ENCODE results near the gene BUB3.

BUB3 gene

DNA sequence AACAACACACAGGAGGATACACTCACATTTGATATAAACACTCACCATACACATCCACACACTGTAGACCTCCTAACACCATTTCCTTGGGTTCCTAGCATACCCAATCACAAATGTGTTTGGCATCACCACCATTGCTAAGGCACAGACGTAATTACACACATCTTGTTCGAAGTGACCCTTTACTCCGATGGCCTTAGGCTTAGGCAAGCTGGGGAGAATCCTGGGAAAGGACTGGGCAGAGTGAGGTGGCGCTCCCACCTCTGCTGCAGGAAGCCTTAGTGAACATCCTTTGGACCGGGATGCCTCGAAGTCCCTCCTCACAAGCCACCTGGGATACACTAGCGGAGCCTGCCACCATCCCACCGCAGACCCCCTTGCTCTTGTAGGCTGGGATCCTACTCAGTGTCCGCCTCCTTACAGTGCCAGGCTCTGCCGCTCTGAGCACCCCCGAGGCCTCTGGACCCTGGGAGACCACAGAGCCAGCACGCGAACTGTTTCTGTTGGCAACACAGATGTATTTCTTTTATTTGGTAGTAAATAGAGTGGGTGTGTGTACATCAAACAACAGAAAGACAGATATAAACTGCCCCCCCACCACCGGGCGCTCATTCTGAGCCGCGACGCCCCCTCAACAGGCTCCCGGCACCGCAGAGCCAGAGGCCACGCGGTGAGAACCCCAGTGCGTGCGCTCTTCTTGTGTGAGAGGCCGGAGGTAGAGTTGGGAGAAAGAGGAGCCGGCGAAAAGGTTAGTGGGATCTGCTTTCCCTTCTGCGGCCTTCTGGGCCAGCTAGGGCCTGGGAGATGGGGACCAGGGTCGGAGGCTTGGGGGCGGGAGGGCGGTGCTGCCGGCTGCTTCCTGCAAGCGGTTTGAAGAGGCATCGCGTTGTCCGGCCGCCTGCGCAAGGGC is 12.2 kb upstream of the BUB3 start:
- no peak for DNase-seq (ENCODE audit: low read depth)

DNA sequence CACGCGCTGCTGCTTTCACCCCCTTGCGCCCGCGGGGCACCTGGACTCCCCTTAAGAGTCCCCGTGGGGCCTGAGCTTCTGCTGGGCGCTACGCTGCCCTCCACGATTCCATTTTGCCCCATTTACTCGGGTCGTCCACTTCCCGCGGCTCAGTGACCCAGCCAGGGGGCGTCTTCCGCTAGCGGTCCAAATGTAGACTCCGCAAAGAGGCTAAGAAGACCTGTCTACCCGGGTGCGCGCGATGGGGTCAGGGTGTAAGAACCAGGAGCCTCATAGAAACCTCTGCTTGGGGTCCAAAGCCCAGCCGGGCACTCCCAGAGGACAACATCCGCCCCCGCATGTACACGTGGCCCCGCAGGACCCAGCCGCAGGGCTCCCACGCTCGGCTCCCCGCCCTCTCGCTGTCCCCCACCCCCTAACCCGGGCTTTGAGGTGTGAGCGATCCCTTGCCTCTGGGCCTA is 11.5 kb upstream of the BUB3 start:
- no peak for DNase-seq (ENCODE audit: low read depth)

DNA sequence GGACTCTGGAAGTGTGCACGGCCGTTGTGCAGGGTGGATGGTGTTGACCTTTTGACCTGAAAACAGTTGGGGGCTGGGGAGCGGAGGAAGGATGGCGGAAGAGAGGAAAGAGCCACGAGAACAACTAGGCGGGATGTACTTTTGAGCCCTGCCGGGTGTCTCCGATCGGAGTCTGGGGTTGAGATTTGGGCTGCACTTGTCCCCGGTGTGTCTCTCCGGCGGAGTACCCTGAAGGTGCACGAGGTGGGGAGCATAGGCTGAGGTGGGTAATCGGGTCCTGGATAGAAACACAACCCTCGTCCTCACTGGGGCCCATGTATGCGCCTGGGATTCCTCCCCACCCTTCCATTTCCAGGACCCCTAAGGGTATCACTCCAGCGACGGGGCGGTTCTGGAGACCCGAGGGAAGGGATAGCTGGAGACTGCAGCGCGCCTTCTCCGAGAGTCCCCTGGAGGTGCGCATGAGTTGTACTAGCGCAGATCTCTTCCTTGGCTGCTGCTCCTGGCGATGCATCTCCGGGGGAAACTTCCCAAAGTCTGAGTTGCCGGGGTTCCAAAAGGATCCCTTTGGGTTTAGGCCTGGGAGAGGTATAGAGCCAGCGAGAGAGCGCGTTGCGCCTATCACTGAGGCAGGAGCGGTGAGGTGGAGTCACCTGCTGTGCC is 10.9 kb upstream of the BUB3 start:
- no peak for DNase-seq (ENCODE audit: low read depth)

DNA sequence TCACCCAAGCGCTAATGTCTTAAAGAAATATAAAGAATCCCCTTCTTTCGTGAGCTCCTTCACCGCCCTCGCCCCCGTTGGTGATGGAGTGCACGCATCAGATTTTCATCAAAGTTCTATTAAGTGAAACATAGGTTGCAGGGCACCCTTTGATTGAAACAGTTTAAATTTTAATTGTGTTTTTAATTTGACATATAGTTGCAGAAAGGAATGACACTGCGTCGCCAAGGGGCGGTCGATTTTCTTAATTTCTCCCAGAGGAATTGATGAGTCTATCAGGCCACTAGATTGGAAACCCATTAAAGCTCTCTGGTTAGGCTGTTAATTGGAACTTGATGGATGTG is 10.4 kb upstream of the BUB3 start:
- DNase-seq (ENCODE audit: low read depth) = no peak

DNA sequence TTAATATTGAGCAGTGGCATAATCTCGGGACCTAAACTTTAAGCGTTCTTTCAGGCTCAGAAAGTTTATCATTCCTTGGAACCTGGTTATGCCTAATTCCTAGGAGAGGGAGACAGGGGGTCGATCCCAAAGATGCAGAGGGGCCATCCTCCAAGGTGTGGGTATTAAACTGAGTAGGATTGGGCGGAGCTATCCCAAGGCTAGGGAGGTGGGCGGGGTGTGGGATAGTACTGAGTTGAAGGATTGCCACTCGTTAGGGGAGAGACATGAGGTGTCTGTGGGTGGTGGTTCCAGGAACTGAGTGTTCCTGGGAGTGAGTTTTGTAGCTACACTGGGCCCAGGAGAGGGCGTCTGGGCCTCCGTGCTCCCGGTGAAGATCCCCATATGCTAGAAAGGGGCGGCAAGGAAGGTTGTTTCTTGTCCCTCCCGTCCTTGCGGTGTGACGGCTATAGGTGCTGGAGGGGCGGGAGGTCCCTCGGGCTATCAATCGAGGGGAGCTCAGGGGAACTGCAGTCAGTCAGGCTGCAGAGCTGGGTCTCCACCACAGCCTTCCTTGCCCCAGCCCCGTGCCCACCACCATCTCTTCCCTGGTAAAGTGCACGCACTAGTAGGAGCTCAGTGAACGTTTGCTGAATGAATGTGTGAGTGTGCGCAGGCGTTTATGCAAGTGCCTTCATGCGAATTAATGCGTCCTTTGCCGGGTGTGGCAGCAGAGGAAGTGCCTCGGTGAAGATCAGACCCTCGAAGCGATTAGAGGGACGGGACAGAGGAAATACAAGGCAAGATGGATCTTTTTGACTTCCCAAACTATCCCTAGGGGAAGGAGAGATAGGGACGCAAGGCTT is 9.3 kb upstream of the BUB3 start:
- no peak for DNase-seq (ENCODE audit: low read depth)

DNA sequence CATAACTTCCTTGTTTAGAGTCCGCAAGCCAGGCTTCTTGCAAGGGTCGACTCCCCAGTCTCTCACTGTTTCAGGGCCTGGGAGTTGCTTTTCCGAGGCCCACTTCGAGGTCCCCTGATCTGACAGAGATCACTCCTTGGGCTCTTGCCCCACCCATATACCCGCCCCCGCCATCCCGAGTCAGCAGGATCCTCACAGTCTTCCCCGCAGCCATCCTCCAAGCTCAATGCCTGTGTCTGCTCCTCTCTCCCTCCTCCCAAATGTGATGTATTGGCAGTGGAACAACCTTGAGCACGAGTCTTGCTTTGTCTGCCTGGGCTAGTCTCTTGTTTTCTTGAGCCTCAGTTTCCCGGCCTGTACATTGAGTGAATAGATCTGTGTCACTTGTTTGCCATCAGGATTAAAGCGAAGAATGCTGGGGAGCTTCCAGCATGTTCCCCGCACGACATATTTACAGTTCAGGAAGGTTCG is 8.6 kb upstream of the BUB3 start:
- DNase-seq (ENCODE audit: low read depth) = no peak

DNA sequence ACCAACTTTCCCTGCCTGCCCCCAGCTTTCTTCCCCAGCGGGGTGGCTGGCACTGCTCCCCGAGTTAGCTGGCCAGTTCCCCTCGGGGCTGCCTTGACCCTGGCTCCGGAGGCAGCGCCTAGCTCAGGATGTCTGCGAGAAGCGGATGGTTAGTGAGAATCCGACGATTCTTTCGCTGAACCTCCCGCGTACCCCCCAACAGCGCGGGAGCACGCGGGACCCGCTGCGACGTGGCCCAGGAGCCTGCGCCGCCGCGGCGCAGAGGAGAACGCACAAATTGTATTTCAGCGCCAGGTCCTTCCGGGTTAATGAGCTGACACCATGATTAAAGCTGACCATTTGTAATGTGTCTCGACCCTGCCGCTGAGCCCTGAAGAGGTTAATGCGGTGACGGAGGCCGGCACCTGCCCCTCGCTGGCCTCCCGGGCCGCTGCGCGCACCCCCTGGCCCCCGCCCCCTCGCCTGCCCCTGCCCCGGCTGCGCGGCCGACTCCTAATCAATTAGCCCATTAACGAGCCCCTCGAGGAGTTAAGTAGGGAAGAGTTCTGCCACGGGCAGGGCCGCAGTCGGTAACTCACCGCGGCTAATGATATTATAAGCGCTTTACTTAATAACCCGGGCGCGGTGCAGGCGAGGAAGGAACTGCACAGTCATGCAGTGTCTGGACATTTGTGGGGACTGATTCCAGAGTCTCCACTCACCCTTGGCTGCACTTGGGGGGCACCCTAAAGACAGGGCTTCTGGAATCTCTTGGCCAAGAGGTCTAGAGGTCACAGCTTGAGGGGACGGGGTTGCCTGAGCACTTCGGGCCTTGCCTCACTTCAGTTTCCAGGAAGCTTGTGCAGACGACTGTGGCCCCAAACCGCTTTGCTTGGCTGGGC is 7.9 kb upstream of the BUB3 start:
- DNase-seq (ENCODE audit: low read depth) = no peak

DNA sequence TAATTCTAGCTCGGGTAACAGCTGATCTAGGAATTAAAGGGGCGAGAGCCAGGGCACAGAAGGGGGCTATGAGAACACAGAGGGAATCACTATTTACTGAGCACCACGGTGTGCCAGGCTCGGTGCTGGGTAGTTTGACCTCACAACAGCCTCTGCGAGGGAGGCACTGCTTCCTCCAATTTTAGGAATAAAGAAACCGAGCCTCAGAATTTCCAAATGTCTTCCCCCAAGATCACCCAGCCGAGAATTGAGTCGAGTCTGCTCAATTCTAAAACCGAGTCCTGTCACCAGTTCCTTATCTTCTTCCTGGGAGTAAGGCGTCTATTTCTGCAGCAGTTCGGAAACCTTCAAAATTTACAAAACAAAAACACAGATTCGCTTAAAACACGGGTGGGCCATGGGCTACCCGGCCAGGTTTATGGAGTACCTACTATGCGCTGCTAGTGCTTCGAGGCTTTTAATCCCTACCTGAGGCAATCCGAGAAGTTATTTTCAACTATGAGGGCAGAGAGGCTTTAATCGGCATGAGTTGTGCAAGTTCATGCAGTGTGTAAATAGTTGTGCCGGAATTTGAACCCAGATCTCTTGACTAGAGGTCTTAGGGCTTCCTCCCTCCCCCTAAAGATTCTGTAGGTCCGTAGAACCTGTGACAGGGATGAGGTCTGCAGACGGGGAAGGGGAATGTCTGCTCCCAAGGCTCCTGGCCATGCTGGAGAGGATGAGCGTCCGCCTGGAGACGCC is 7.1 kb upstream of the BUB3 start:
- no peak for DNase-seq (ENCODE audit: low read depth)

DNA sequence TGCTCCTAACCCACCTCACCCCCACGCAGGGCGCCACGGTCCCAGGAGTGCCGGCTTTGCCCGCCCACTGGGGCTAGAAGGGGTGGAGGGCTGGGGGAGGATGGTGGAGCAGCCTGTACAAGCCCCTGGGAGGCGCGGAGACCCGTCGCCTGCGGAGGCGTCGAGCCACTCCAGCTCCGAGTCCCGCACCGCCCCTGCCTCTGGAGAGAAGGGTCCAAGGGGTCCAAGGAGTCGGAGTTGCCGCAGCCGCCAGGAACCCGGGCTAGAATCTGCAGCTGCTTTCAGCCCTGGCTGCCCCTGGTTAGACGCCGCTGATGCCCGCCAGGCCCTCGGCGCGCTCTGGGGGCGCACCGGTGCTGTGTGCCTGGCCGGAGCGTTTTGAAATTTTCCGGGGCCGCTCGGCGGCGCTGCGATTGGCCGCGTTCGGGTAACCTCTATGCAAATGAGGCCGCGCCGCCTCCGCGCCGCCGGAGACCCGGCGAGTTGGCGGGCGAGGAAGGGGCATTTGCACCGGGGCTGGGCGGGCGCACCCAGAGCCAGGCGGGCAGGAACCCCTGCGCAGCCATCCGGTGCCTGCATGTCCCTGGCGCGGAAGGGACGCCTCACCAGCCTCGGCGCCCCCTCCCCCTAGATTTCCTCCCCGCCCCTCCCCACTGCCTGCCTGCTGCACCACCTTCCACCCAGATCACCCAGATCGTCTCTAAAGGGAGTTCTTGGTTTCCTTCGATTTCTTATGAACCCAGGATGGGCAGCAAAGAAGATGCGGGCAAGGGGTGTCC is 6.4 kb upstream of the BUB3 start, which contains the start of gene HMX2:
Gene HMX2, plus strand, starts transcription at position 502 of the 779 bp plus-strand sequence. Its CDS starts 243 bp downstream, at position 745.
- DNase-seq (ENCODE audit: low read depth) = no peak

DNA sequence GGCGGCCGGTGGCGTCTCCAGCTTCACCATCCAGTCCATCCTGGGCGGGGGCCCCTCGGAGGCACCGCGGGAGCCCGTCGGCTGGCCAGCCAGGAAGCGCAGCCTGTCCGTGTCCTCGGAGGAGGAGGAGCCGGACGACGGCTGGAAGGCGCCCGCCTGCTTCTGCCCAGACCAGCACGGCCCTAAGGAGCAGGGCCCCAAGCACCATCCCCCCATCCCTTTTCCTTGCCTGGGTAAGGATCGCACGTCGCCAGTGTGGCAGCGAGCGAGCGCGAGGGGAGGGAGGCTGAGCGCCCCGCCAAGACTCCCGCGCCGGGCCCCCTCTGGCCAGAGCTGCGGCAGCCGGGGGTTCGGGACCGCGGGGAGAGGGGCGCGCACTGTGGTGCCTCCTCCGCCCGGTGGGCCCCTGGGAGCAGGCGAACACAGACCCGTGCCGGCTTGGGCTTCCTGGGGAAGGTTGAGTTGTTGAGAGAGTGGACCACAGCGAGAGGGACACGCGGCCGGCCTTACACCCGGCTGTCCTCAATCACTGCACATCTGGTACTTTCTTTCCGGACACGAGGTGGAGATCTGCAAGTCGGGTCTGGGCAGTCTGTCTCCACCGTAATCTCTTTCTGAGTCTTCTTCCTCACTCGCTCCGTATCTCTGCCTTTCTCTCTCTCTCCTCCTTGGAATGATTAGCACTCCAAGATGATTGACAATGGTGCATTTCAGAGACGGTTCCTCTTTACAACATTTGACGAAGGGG is 5.6 kb upstream of the BUB3 start:
- no peak for DNase-seq (ENCODE audit: low read depth)

DNA sequence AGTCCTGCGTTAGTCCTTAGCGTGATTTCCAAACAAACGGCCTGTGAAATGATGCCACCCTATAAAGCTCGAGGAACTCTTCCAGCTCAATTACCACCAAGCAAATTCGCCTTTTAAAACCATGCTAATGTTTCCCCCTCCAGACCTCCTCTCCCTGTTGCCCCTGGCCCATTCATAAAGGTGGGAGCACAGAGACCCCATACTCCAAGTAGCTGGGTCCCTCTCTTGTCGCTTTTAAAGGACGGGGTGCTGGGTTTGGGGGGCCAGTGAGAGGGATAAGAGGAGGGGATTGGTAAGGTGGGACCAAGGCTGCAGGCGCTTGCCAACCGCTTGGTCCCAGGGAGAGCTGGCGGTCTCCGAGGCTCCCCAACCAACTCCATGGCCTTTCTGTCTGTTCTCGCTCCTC is 5.0 kb upstream of the BUB3 start:
- no peak for DNase-seq (ENCODE audit: low read depth)

DNA sequence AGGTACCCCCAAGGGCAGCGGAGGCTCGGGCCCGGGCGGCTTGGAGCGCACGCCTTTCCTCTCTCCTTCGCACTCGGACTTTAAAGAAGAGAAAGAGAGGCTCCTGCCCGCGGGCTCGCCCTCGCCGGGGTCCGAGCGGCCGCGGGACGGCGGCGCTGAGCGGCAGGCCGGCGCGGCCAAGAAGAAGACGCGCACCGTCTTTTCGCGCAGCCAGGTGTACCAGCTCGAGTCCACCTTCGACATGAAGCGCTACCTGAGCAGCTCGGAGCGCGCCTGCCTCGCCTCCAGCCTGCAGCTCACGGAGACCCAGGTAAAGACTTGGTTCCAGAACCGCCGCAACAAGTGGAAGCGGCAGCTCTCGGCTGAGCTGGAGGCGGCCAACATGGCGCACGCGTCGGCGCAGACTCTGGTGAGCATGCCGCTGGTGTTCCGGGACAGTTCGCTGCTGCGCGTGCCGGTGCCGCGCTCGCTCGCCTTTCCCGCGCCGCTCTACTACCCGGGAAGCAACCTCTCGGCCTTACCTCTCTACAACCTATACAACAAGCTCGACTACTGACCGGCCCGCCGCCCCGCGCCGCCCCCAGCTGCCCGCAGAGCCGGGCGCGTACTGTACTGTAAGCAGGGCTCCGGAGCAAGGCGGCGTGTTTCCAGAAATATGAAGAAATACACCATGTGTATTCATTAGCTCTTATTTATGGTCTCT is 4.5 kb upstream of the BUB3 start:
- DNase-seq (ENCODE audit: low read depth) = no peak

DNA sequence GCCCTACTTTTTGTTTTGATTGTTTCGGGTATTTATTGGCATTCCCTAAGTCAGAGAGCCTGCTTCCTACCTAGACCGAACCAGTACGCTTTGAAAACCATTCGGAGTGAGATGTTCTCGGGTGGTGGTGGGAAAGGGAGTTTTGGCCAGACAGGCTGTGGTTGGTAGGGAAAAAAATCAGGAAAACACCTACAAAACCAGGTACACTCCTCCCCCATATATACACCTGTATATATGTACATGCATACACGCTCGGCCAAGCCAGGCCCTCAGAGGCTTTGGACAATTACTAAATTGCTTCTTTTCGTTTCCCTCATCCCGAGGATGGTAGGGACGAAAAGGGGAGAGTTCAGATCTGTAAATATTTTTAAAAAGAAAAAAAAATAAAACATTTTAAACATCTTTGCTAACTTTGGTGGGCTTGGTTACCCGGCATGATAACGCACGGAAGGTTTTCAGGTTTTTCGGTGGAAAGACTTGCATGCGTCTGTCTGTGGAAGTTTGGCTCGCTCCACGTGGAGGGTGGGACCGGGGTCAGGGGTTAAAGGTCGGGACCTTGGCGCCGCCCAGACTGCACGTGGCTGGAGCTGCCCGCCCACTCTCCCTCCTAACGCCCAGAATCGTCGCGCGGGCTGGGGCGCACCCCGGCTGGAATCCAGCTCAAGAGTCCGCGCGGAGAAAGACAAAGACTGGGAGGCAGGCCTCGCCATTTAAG is 3.8 kb upstream of the BUB3 start:
- DNase-seq (ENCODE audit: low read depth) = no peak

DNA sequence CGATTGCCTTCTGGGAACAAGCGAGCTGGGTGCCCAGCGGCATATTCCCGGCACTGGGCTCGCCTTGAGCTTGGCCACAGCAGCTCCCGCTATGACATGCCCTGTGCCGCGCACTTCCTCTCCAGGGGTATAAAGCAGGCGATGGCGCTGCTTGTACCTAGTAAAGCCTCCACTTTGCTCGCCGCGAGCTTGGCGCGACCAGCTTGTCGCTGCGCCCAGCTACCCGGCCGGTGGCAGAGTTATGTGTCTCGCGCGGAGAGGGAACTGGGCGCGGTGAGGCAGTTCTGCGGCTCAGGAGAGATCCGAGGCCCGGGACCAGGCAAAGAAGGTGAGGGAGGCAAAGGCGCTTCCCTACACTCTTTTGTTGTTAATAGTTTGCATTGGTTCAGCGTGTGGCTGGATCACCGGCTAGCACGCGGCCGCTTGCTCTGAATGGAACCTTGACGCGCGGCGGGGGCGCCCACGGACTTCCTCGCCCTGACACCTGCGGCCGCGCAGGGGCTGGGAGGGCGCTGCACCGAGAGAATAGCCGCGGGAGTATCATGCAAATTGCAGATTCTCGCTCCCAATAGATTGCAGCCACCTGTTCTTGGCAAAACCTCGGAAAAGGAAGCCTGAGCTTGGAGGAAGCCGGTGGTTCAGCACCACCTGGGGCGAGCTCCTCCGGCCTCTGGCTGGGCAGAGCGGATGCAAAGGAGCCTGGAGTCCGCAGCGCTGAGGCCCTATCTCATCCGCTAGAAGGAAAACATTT is 3.0 kb upstream of the BUB3 start:
- DNase-seq (ENCODE audit: low read depth) = no peak

DNA sequence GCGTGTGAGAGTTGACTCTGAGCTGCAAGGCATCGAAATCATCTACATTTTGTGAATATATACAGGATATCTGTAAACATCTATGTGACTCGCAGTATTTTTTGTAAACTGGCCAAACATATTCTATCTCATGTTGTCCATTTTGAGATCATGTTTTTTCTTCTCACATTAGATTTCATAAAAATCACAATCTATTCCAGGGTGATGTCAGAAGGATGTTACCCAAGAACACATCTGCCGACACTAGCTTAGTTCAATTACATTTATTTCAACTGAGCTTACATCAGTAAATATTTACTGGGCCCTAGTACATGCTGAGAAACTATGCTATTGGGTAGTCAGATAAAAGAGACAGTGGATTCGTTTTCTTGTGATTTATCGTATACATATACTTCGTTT is 2.5 kb upstream of the BUB3 start:
- DNase-seq (ENCODE audit: low read depth) = no peak

DNA sequence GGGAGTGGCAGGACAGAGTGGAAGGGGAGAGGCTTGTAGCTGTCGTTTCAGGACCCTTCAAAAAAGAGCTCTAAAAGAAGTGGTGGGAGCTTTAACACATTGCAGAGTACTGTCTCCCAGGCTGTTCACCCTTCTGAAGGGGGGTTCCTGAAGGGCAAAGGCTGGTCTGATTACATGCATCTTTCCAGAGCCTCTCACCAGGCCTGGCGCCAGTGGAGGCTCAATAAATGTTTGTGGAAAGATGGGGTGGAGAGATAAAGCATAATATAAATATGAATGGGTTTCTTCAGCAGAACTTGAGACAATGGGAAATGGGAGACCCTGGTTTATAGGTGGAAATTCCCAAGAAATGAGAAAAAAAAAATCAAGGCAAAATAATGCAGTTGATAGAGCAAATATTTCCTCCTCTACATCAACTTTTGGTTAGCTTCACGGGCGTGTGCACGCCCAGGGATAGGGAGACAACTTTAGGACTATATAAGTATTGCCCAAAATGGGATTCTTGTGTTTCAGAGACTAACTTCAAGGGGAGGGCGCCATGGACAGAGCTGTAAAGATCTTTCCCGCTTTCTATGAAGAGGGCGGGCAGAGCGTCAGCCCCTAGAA is 613 bp upstream of the BUB3 start:
- no peak for DNase-seq (ENCODE audit: low read depth)
